GM12874 (cell line): ENCODE measurements around the gene APRT.

Experiments used
- TF ChIP-seq, protein P1 (sequence below): IDR thresholded peaks from 2 replicates; pipeline ENCODE4 v1.5.1; 2011; ENCODE audit warnings: low read depth, mild to moderate bottlenecking, control low read depth, low read length, moderate library complexity; ENCODE audit not compliant: insufficient read depth

The APRT gene

DNA sequence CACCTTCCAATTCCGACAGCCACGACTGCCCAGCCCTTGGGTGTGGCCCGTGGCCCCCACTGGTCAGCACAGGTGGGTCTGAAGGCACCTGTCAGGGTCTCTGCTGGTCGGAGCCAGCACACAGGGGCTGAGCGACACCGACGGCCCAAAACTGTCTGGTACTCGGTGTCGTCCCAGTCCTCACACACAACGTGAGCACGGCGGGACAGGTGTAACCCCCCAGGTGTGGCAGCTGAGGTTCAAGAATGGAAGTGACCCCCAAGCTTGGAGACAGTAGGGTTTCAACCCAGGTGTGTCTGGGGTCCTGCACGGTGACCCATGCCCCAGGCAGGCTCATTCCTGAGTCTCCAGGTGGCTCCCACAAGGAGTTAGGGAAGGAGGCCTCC is 44.0 kb upstream of the APRT start:
- TF ChIP-seq, protein P1, sequence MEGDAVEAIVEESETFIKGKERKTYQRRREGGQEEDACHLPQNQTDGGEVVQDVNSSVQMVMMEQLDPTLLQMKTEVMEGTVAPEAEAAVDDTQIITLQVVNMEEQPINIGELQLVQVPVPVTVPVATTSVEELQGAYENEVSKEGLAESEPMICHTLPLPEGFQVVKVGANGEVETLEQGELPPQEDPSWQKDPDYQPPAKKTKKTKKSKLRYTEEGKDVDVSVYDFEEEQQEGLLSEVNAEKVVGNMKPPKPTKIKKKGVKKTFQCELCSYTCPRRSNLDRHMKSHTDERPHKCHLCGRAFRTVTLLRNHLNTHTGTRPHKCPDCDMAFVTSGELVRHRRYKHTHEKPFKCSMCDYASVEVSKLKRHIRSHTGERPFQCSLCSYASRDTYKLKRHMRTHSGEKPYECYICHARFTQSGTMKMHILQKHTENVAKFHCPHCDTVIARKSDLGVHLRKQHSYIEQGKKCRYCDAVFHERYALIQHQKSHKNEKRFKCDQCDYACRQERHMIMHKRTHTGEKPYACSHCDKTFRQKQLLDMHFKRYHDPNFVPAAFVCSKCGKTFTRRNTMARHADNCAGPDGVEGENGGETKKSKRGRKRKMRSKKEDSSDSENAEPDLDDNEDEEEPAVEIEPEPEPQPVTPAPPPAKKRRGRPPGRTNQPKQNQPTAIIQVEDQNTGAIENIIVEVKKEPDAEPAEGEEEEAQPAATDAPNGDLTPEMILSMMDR, result no peak

GRCh38 chr16:88855176-88855575 is 43.4 kb upstream of the APRT start:
- TF ChIP-seq, protein P1, result no peak

DNA sequence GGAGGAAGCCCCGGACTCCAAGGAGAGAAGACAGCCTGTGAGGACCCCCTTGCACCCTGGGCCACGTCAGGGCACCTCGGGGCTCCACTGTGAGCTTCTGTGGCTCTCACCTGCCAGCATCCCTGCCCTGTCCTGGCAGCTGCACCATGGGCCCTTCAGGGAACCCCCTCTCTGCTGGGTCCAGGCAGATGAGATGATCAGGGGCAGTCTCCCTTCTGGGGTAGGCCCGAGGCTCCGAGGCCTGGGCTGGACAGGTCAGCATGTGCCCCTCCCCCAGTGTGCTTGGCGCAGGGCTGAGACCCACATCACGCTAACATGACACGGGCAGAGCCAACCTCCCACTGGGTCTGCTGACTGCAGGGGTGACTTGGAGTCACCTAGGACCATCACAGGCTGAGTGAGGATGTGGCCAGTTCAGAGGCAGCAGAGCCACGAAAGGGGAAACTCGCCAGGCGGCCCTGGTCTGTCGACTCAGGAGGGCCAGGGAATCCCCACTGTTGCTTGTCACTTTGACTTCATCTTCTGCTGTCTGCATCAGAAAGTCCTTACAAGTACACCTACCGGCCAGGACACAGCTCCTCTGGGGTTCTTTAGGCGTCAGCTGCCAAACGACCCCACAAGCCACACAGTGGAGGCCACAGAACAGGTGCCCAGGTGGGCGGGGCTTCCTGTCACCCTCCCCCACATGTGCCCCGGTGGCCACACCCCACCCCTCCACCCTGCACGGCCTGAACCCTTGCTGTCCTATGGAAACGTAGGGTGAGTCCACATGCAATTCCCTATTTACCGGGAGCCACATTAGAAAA is 42.8 kb upstream of the APRT start:
- TF ChIP-seq, protein P1, result no peak

DNA sequence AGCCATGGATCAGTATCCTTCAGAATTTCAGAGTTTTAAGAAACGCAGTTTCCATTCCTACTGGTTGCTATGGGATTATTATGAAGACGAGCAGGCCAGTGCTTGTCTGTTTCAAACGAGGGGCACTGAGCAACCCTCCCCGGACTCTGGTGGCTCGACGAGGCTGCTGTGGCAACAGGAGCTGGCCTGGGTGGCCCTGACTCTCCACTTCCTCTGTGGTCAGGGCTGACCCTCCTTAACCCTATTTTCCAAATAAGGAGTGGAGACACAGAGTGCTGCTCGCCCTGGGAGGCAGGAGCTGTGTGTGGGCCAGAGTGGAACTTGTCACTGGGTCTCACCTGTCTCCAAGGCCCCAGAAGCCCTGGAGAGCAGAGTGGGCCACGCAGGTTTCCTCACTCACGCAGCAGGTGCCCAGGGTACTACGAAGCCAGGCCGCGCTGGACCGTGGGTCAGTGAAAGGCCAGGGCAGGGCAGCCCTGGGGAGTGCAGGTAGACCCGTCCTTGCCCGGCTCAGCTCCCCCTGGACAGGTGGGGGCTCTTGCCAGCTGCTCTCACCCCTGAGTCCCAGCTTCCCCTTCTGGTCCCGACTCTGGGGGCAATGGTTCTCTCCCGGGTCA is 41.7 kb upstream of the APRT start:
- TF ChIP-seq, protein P1, result no peak

- TF ChIP-seq, protein P1, result no peak
Observed at GRCh38 chr16:88851616-88852015, 39.9 kb upstream of the APRT start.

GRCh38 chr16:88850531-88851199 is 38.9 kb upstream of the APRT start:
- TF ChIP-seq, protein P1, result no peak

DNA sequence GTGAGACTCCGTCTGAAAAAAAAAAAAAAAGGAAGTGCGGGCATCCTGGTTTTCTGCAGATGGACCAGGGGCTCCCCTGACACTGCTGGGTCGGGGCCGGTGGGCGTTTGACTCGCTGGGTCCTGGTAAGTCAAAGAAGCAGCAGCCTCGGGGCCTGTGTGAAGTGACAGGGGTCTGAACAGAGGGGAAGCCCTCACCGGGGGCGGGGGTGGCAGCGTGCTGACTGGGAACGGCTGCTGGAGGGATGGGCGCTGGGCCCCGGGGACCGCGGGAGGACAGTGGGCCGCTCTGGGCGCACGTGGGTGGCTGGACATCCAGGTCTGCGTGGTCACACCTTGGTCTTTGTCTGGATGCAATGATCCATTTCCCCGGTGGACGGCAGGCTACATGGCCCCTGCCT is 36.8 kb upstream of the APRT start:
- TF ChIP-seq, protein P1, result no peak
